HepG2 (cell line): ENCODE results near the gene POGLUT2. TPM values are rescaled to one million over a fixed set of nuclear protein-coding genes. Genes with fewer than 3 reads are reported as not detected.

ENCODE experiments used
- BCL3 ChIP-seq: sonication (generic); formaldehyde crosslinking; IDR thresholded peaks from 2 replicates; pipeline ENCODE4 v1.5.1; 2020; ENCODE audit warnings: mild to moderate bottlenecking, missing genetic modification reagents, moderate library complexity
- CTCF ChIP-seq: sonication (generic); formaldehyde crosslinking; IDR thresholded peaks from 2 replicates; pipeline ENCODE4 v1.5.0; 2020; ENCODE audit warnings: mild to moderate bottlenecking, missing genetic modification reagents, moderate library complexity
- IKZF5 ChIP-seq: IDR thresholded peaks from 2 replicates; pipeline ENCODE4 v1.6.1; 2018; ENCODE audit warnings: missing genetic modification reagents, mild to moderate bottlenecking, missing compliant biosample characterization
- KDM5B ChIP-seq: sonication (generic); formaldehyde crosslinking; IDR thresholded peaks from 2 replicates; pipeline ENCODE4 v1.4.0; 2020; ENCODE audit warnings: missing genetic modification reagents, mild to moderate bottlenecking, borderline replicate concordance
- PAXIP1 ChIP-seq: sonication (generic); formaldehyde crosslinking; conservative IDR thresholded peaks from 2 replicates; pipeline ENCODE4 v1.4.0; 2020; ENCODE audit warnings: mild to moderate bottlenecking, missing genetic modification reagents, moderate library complexity
- REL ChIP-seq: sonication (generic); formaldehyde crosslinking; conservative IDR thresholded peaks from 2 replicates; pipeline ENCODE4 v1.8.0; 2022; ENCODE audit warnings: mild to moderate bottlenecking, missing genetic modification reagents, moderate library complexity
- SP5 ChIP-seq: IDR thresholded peaks from 2 replicates; pipeline ENCODE4 v1.6.1; 2016; ENCODE audit warnings: low read depth, borderline replicate concordance
- ZNF407 ChIP-seq: sonication (generic); formaldehyde crosslinking; IDR thresholded peaks from one replicate; pipeline ENCODE4 v1.5.1; 2020; ENCODE audit warnings: mild to moderate bottlenecking, missing genetic modification reagents; ENCODE audit errors: not compliant biosample characterization
- ZNF446 ChIP-seq: sonication (generic); formaldehyde crosslinking; IDR thresholded peaks from 2 replicates; pipeline ENCODE4 v1.5.0; 2020; ENCODE audit warnings: mild to moderate bottlenecking, missing genetic modification reagents
- ZNF546 ChIP-seq: sonication (generic); formaldehyde crosslinking; conservative IDR thresholded peaks from 2 replicates; pipeline ENCODE4 v1.8.1; 2023; ENCODE audit warnings: mild to moderate bottlenecking, missing genetic modification reagents
- polyA plus RNA-seq, 8 experiments: library from polyadenylated mRNA; depleted of rRNA in 3 of 8; stranded (reverse) in 7 of 8; unstranded in 1 of 8; fragments of >200 nt; fragmentation: Illumina TruSeq in 4 of 8; extraction: Trizol in 4 of 8; gene quantifications; 2 replicates each; pipeline versions ENCODE4 v1.2.1 to v1.2.3, GENCODE V29; 2011 to 2016; ENCODE audit warnings: low read depth in 4 of 8, missing spikeins in 1 of 8, mixed read lengths in 1 of 8; ENCODE audit not compliant: insufficient read depth in 1 of 8
- total RNA-seq, 5 experiments: library from RNA; depleted of rRNA; stranded (reverse); fragments of >200 nt; fragmentation: Illumina TruSeq; extraction: Trizol; gene quantifications; 2 replicates each; pipeline ENCODE4 v1.2.3, GENCODE V29; 2016; ENCODE audit warnings: low read depth in 1 of 5

The POGLUT2 gene
- total and polyA plus RNA-seq, 2 of the 13 experiments (the other 11 are each of a cell fraction or from before 2014, with no cell fraction given), result 18.0 to 26.1 TPM

GRCh38 chr13:102800145-102801041, 1.6 kb upstream of the POGLUT2 start (continued):
- TF ChIP-seq ZNF407 (CRISPR knock-in tag), result peak; percentile 65
- TF ChIP-seq IKZF5 (CRISPR knock-in tag), result peak; percentile 76
- TF ChIP-seq ZNF546, result peak; percentile 15; the same call in 1 of the 2 replicates
- TF ChIP-seq REL (CRISPR knock-in tag), result 0 out of 2 replicates have a peak, but pooled peaks have one; percentile 36
- no peak; the same call in 1 of the 2 replicates for TF ChIP-seq PAXIP1
- peak; percentile 89 for TF ChIP-seq CTCF (CRISPR knock-in tag)
- peak; percentile 55; the same call in 1 of the 2 replicates for TF ChIP-seq KDM5B (CRISPR knock-in tag)
- no peak for TF ChIP-seq SP5 (CRISPR knock-in tag)
- TF ChIP-seq BCL3, result peak; percentile 60; the same call in 1 of the 2 replicates
- TF ChIP-seq ZNF446, result peak; percentile 93
